ENCODE results near the gene PARS2.

Gene PARS2

GRCh38 chr1:54721719-54722118 is 42.6 kb downstream of the PARS2 start:
- TF ChIP-seq CTCF (IDR thresholded peaks at IDR 0.05; ENCODE audit: control insufficient read depth, insufficient read depth, low read depth, low read length, missing control alignments): no peak
- no peak for DNase-seq (ENCODE audit: low read depth)
- H3K4me3 ChIP-seq (ENCODE audit: control insufficient read depth, low read depth, low read length): no peak overlapping the region

GRCh38 chr1:54716299-54717047 is 47.9 kb downstream of the PARS2 start:
- DNase-seq (ENCODE audit: low read depth): peak; percentile 17
- TF ChIP-seq CTCF (IDR thresholded peaks at IDR 0.05; ENCODE audit: control insufficient read depth, insufficient read depth, low read depth, low read length, missing control alignments): no peak
- H3K4me3 ChIP-seq (ENCODE audit: control insufficient read depth, low read depth, low read length): peak overlapping the region; percentile 80

- H3K4me3 ChIP-seq (ENCODE audit: control insufficient read depth, low read depth, low read length): peak within 1 kb of the TSS; percentile 80
Measured at GRCh38 chr1:54715493-54716298, 48.6 kb downstream of the PARS2 start, which contains the start of gene TTC4. Gene TTC4 (plus strand): TSS chr1:54715861. CDS start chr1:54715909, 48 bp downstream.

GRCh38 chr1:54714881-54715492 is 49.3 kb downstream of the PARS2 start:
- no peak for DNase-seq (ENCODE audit: low read depth)
- TF ChIP-seq CTCF (IDR thresholded peaks at IDR 0.05; ENCODE audit: control insufficient read depth, insufficient read depth, low read depth, low read length, missing control alignments): no peak
- no peak overlapping the region for H3K4me3 ChIP-seq (ENCODE audit: control insufficient read depth, low read depth, low read length)

More at GRCh38 chr1:54715493-54716298, 48.6 kb downstream of the PARS2 start, which contains the start of gene TTC4:
- peak; percentile 18 for DNase-seq (ENCODE audit: low read depth)
- TF ChIP-seq CTCF (IDR thresholded peaks at IDR 0.05; ENCODE audit: control insufficient read depth, insufficient read depth, low read depth, low read length, missing control alignments): no peak

- no peak for DNase-seq (ENCODE audit: low read depth)
- no peak for TF ChIP-seq CTCF (IDR thresholded peaks at IDR 0.05; ENCODE audit: control insufficient read depth, insufficient read depth, low read depth, low read length, missing control alignments)
- no peak overlapping the region for H3K4me3 ChIP-seq (ENCODE audit: control insufficient read depth, low read depth, low read length)
Measured at GRCh38 chr1:54711536-54711935, 52.8 kb downstream of the PARS2 start.

- no peak for TF ChIP-seq CTCF (IDR thresholded peaks at IDR 0.05; ENCODE audit: control insufficient read depth, insufficient read depth, low read depth, low read length, missing control alignments)
- DNase-seq (ENCODE audit: low read depth): no peak
- no peak overlapping the region for H3K4me3 ChIP-seq (ENCODE audit: control insufficient read depth, low read depth, low read length)
Measured at GRCh38 chr1:54710841-54711240, 53.5 kb downstream of the PARS2 start.
